GM21526 (cell line): ENCODE data around the gene HMX3.

Experiments
- ATAC-seq: cut with Tn5 transposase; IDR thresholded peaks from one replicate; pipeline ENCODE4 v1.9.1; 2021; ENCODE audit warnings: moderate library complexity; ENCODE audit not compliant: unreplicated experiment, low FRiP score

The HMX3 gene

GRCh38 chr10:123135415-123136141 is at the start of gene HMX3:
HMX3 (plus strand) TSS chr10:123135970; CDS start chr10:123136051, 81 bp downstream.
- ATAC-seq: no peak

- no peak for ATAC-seq
These were observed 49.5 kb upstream of the HMX3 start for GRCh38 chr10:123086281-123086680.

- ATAC-seq: no peak
These were observed 48.4 kb upstream of the HMX3 start for GRCh38 chr10:123087348-123087747.

- ATAC-seq: no peak
These were observed 48.0 kb upstream of the HMX3 start for GRCh38 chr10:123087786-123088185.

- ATAC-seq: no peak
These were observed 42.9 kb upstream of the HMX3 start for GRCh38 chr10:123092635-123093414.

- no peak for ATAC-seq
These were observed 42.3 kb upstream of the HMX3 start for GRCh38 chr10:123093489-123093888.

- no peak for ATAC-seq
These were observed 39.3 kb upstream of the HMX3 start for GRCh38 chr10:123096452-123096851.

- no peak for ATAC-seq
These were observed 38.7 kb upstream of the HMX3 start for GRCh38 chr10:123097039-123097438.

- no peak for ATAC-seq
These were observed 35.6 kb upstream of the HMX3 start for GRCh38 chr10:123100030-123100762.

GRCh38 chr10:123101872-123102271 is 33.9 kb upstream of the HMX3 start:
- no peak for ATAC-seq

GRCh38 chr10:123102673-123103072 is 33.1 kb upstream of the HMX3 start:
- no peak for ATAC-seq

GRCh38 chr10:123103944-123104343 is 31.8 kb upstream of the HMX3 start:
- no peak for ATAC-seq

- ATAC-seq: no peak
These were observed 26.3 kb upstream of the HMX3 start for GRCh38 chr10:123109466-123109865.

- ATAC-seq: no peak
These were observed 17.9 kb upstream of the HMX3 start for GRCh38 chr10:123117644-123118417.

- ATAC-seq: no peak
These were observed 16.7 kb upstream of the HMX3 start for GRCh38 chr10:123119081-123119480.

- ATAC-seq: no peak
These were observed 9.5 kb upstream of the HMX3 start for GRCh38 chr10:123126246-123126645.

GRCh38 chr10:123129618-123130271 is 6.0 kb upstream of the HMX3 start:
- ATAC-seq: no peak

- ATAC-seq: no peak
These were observed 2.9 kb upstream of the HMX3 start for GRCh38 chr10:123132576-123133477.
